Neural crest cell (in vitro differentiated cells): Measurements from ENCODE around the gene BCL3. TPM values are rescaled to one million over a fixed set of nuclear protein-coding genes. Genes with fewer than 3 reads are reported as not detected.
"Not testable (repeated sequence)": the region's sequence is repeated elsewhere in the genome, so short reads cannot be mapped to it uniquely, and the experiment has no call there.

Experiments
- DNase-seq: peaks from one replicate; pipeline ENCODE4 v3.0.0; 2021; ENCODE audit warnings: low read depth, mixed read lengths, low spot score
- H3K27ac Mint-ChIP-seq: one replicate; pipeline ENCODE4 v1.8.0; 2021; ENCODE audit warnings: mild to moderate bottlenecking, mixed read lengths; ENCODE audit not compliant: unreplicated experiment
- H3K27me3 Mint-ChIP-seq: 2 replicates; pipeline ENCODE4 v1.8.0; 2021; ENCODE audit warnings: low read depth, mild to moderate bottlenecking, mixed read lengths
- H3K36me3 Mint-ChIP-seq: 2 replicates; pipeline ENCODE4 v1.8.0; 2021; ENCODE audit warnings: low read depth, mild to moderate bottlenecking, mixed read lengths
- H3K4me1 Mint-ChIP-seq: 2 replicates; pipeline ENCODE4 v1.8.0; 2021; ENCODE audit warnings: mixed read lengths
- H3K4me3 Mint-ChIP-seq: one replicate; pipeline ENCODE4 v1.8.0; 2021; ENCODE audit warnings: mild to moderate bottlenecking, mixed read lengths
- H3K9me3 Mint-ChIP-seq: 2 replicates; pipeline ENCODE4 v1.8.0; 2021; ENCODE audit warnings: mixed read lengths
- CTCF ChIP-seq: fragments of 200-600 bp; sonication (generic); conservative IDR thresholded peaks from 2 replicates; pipeline ENCODE4 v1.5.0; 2021; ENCODE audit warnings: antibody characterized with exemption, mild to moderate bottlenecking
- total RNA-seq: library from RNA; stranded (reverse); gene quantifications from 2 replicates; pipeline ENCODE4 v1.2.1, GENCODE V29; 2021

BCL3 gene
- total RNA-seq, 1 donor from 2014 or later, result 2.2 TPM

GRCh38 chr19:44704982-44705381 is 43.5 kb upstream of the BCL3 start:
- H3K9me3 Mint-ChIP-seq, result no peaks in the 10 kb centered on the region
- no peak overlapping the region for H3K4me3 Mint-ChIP-seq
- H3K36me3 Mint-ChIP-seq, result no peaks in the 10 kb centered on the region
- no peaks in the 10 kb centered on the region for H3K27me3 Mint-ChIP-seq
- no peak for TF ChIP-seq CTCF
- no peaks in the 10 kb centered on the region for H3K4me1 Mint-ChIP-seq
- H3K27ac Mint-ChIP-seq, result no peak overlapping the region
- DNase-seq, result no peak

DNA sequence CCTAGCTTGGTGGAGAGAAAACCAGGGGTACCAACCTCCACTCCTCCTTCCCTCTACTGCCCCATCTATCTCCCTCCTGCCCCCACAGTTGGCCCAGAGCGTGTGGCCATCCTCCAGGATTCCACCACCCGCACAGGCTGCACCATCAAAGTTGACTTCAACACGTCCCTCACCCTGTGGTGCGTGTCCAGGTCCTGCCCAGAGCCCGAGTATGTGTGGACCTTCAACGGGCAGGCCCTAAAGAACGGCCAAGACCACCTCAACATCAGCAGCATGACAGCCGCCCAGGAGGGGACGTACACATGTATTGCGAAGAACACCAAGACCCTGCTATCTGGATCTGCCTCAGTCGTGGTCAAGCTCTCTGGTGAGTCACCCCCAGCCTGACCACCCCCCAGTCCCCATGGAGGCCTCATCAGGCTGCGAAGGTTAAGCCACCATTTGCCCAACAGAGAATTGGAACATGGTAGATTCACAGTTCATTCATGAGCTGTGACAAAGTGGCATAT is 43.0 kb upstream of the BCL3 start:
- DNase-seq, result no peak
- no peak for TF ChIP-seq CTCF
- no peak overlapping the region for H3K4me3 Mint-ChIP-seq
- no peaks in the 10 kb centered on the region for H3K4me1 Mint-ChIP-seq
- H3K9me3 Mint-ChIP-seq, result no peaks in the 10 kb centered on the region
- H3K27ac Mint-ChIP-seq, result no peak overlapping the region
- H3K27me3 Mint-ChIP-seq, result no peaks in the 10 kb centered on the region
- no peaks in the 10 kb centered on the region for H3K36me3 Mint-ChIP-seq

DNA sequence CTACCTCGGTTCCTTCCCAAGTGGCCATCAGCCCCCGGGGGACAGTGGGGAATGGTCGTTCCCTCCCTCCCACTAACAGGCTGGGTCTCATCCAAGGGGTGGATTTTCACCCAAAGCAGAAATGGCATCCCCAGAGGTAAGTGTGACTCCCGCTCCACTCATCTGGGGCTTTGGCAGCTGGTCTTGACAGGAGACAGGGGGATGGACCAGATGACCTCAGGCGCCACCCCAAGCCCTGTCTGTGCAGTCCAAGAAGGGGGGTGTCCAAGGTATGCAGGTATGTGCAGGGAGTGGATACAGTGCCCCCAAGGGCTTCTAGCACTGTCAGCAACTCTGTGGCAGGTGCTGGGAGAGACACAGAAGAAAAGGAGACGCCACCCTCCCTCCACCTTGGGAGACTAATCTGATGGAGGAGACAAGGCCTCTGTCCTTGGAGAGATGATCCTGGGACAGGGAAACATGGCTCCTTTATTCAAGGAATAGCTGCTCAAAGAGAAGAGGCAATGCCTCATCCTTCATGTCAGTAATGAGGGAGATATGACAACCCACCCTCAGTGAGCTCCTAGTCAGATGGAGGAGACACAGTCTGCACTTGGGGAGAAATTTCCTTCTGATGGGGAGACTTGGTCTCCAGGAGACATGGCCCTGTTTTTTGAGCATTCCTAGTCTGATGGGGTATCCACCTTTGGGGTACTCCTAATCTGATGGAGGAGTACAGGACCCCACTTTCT is 41.8 kb upstream of the BCL3 start:
- Mint-ChIP-seq H3K36me3 (no peaks in the 10 kb centered on the region), H3K27me3 (no peaks in the 10 kb centered on the region), H3K9me3 (no peaks in the 10 kb centered on the region), H3K4me1 (no peaks in the 10 kb centered on the region), H3K4me3 (no peak overlapping the region), H3K27ac (no peak overlapping the region)
- no peak for TF ChIP-seq CTCF
- no peak for DNase-seq

DNA sequence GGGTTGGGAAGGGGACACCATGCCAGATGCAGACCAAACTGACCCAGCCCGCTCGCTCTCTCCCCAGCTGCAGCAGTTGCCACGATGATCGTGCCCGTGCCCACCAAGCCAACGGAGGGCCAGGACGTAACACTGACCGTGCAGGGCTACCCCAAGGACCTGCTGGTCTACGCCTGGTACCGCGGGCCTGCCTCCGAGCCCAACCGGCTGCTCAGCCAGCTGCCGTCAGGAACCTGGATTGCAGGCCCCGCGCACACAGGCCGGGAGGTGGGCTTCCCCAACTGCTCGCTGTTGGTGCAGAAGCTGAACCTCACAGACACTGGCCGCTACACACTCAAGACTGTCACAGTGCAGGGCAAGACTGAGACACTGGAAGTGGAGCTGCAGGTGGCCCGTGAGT is 40.7 kb upstream of the BCL3 start:
- no peaks in the 10 kb centered on the region for H3K4me1 Mint-ChIP-seq
- H3K27me3 Mint-ChIP-seq, result no peaks in the 10 kb centered on the region
- H3K36me3 Mint-ChIP-seq, result no peaks in the 10 kb centered on the region
- no peak overlapping the region for H3K4me3 Mint-ChIP-seq
- H3K9me3 Mint-ChIP-seq, result no peaks in the 10 kb centered on the region
- no peak for TF ChIP-seq CTCF
- DNase-seq, result no peak
- H3K27ac Mint-ChIP-seq, result no peak overlapping the region

- no peaks in the 10 kb centered on the region for H3K36me3 Mint-ChIP-seq
- no peak overlapping the region for H3K27ac Mint-ChIP-seq
- H3K4me3 Mint-ChIP-seq, result no peak overlapping the region
- no peak for TF ChIP-seq CTCF
- H3K4me1 Mint-ChIP-seq, result no peaks in the 10 kb centered on the region
- H3K27me3 Mint-ChIP-seq, result no peaks in the 10 kb centered on the region
- DNase-seq, result no peak
- H3K9me3 Mint-ChIP-seq, result no peaks in the 10 kb centered on the region
These were observed 39.6 kb upstream of the BCL3 start for GRCh38 chr19:44708940-44709339.

GRCh38 chr19:44709434-44710266 is 38.9 kb upstream of the BCL3 start:
- not testable (repeated sequence) for H3K4me3 Mint-ChIP-seq, H3K27ac Mint-ChIP-seq, H3K36me3 Mint-ChIP-seq, H3K4me1 Mint-ChIP-seq, H3K9me3 Mint-ChIP-seq, DNase-seq, H3K27me3 Mint-ChIP-seq
